Aorta (tissue), 5 donors: ENCODE measurements around the gene ZDHHC11B. TPM values are rescaled to one million over a fixed set of nuclear protein-coding genes. Genes with fewer than 3 reads are reported as not detected.
A peak's percentile ranks its signal among the peaks of the same experiment; 100 is the strongest.
"Not testable (repeated sequence)": the region's sequence is repeated elsewhere in the genome, so short reads cannot be mapped to it uniquely, and the experiment has no call there.

Experiments
- ATAC-seq: fragments of 200-7000 bp; cut with Tn5 transposase; one replicate; pipeline ENCODE4 v1.9.1; 2022; ENCODE audit warnings: moderate library complexity; ENCODE audit not compliant: low FRiP score
- DNase-seq, 2 donors: peaks; one replicate each; pipeline ENCODE4 v3.0.0-alpha.2; 2020
- H3K27ac ChIP-seq, 2 donors: one replicate each; pipeline ENCODE4 v1.5.1; 2013; ENCODE audit warnings: low read length in 2 of 2, mild to moderate bottlenecking in 2 of 2, moderate library complexity in 2 of 2, control low read depth in 1 of 2, inconsistent platforms in 1 of 2, low read depth in 1 of 2
- H3K27me3 ChIP-seq, 2 donors: one replicate each; pipeline ENCODE4 v1.6.1; 2013; ENCODE audit warnings: control low read depth in 1 of 2, low read length in 1 of 2, mild to moderate bottlenecking in 1 of 2, moderate library complexity in 1 of 2; ENCODE audit not compliant: insufficient read depth in 2 of 2, control insufficient read depth in 1 of 2
- H3K36me3 ChIP-seq, 2 donors: one replicate each; pipeline ENCODE4 v1.6.1; 2013; ENCODE audit warnings: control low read depth in 1 of 2, low read length in 1 of 2, mild to moderate bottlenecking in 1 of 2; ENCODE audit not compliant: insufficient read depth in 2 of 2, control insufficient read depth in 1 of 2
- H3K4me1 ChIP-seq, 2 donors: one replicate each; pipeline ENCODE4 v1.6.1; 2013; ENCODE audit warnings: low read length in 2 of 2, control low read depth in 1 of 2, mild to moderate bottlenecking in 1 of 2, moderate library complexity in 1 of 2; ENCODE audit not compliant: insufficient read depth in 2 of 2, control insufficient read depth in 1 of 2
- H3K4me3 ChIP-seq, 2 donors: one replicate each; pipeline ENCODE4 v1.5.1; 2013; ENCODE audit warnings: low read length in 2 of 2, control low read depth in 1 of 2, mild to moderate bottlenecking in 1 of 2
- H3K9me3 ChIP-seq: one replicate; pipeline ENCODE4 v1.6.1; 2013; ENCODE audit warnings: mild to moderate bottlenecking, low read length; ENCODE audit not compliant: control insufficient read depth
- WGBS, 2 donors: extraction: QIAGEN DNeasy Blood & Tissue Kit; methylation state at CpG; one replicate each; pipeline ENCODE4 v1.1.7; 2013; 5-methylcytosine and 5-hydroxymethylcytosine counted together
- intact Hi-C, 2 donors: fragments of 100-400 bp; cut with DNase I; formaldehyde crosslinking; loops; one replicate each; pipeline versions ENCODE4 v1.14.2 to v1.15.0; 2022
- polyA plus RNA-seq, 2 donors: library from polyadenylated mRNA; stranded (reverse); fragments of 200-250 nt; gene quantifications; one replicate each; pipeline ENCODE4 v1.2.3, GENCODE V29; 2013
- total RNA-seq, 2 donors: library from RNA; stranded (reverse); fragmentation: NEBNext Ultra II Directional; extraction: Animal tissue kit (Norgen Biotek cat#: 25700); gene quantifications; one replicate each; pipeline ENCODE4 v1.2.1, GENCODE V29; 2021
- donor health status: healthy with polysubstance abuse.
- donor health status: Bipolar disorder and iron deficiency.
- donor health status: DM: no; HTN: no; CAD: no.
- donor health status: DM: no; HTN: no; CAD: no.
- donor health status: DM: yes; HTN: yes; CAD: no.

ZDHHC11B gene
- total and polyA plus RNA-seq, 4 donors = 2.0 to 17.7 (median 5.2) TPM

DNA sequence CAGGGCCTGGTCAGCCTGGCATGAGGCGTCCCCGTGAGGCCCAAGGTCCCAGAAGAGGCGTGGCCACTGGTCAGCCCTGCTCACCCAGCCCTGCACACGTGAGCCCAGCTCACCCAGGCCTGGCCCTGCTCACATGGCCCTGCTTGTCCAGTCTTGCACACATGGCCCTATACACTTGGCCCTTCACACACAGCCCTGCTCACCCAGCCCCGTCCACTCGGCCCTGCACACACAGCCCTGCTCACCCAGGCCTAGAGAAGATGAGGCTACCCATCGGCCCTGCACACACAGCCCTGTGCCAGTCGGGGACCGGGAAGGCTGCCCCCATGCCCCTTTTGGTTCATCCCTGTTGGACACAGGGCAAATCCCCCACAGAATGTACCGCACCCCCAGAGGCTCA, 28.4 kb downstream of the ZDHHC11B start:
- intact Hi-C loops = loop anchor here (2.0 kb wide), 1 partner anchor 91 kb away; no protein-coding TSS in a partner anchor
- H3K4me3 ChIP-seq = no peak overlapping the region
- no peaks in the 10 kb centered on the region for H3K36me3 ChIP-seq
- 92 to 93% methylated on average over 8 to 10 of the region's 10 CpGs for WGBS, 2 donors
- no peaks in the 10 kb centered on the region for H3K27me3 ChIP-seq
- ATAC-seq = no peak
- no peak overlapping the region for H3K27ac ChIP-seq
- no peaks in the 10 kb centered on the region for H3K9me3 ChIP-seq
- peak; percentile 41 to 82 for DNase-seq
- no peaks in the 10 kb centered on the region for H3K4me1 ChIP-seq

DNA sequence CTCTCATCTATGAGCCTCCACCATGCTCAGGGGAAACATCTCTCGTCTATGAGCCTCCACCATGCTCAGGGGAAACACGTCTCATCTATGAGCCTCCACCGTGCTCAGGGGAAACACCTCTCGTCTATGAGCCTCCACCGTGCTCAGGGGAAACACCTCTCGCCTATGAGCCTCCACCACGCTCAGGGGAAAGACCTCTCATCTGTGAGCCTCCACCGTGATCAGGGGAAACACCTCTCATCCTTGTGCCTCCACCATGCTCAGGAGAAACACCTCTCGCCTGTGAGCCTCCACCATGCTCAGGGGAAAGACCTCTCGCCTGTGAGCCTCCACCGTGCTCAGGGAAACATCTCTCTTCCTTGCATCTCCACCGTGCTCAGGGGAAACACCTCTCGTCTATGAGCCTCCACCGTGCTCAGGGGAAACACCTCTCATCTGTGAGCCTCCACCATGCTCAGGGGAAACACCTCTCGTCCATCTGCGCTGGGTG, 30.3 kb downstream of the ZDHHC11B start:
- DNase-seq = peak; percentile 4 to 64
- intact Hi-C loops = not testable (repeated sequence)

GRCh38 chr5:753567-754142, 30.9 kb downstream of the ZDHHC11B start:
- H3K9me3 ChIP-seq, ATAC-seq, H3K4me3 ChIP-seq, H3K4me1 ChIP-seq, H3K27ac ChIP-seq, H3K36me3 ChIP-seq, H3K27me3 ChIP-seq, intact Hi-C loops: not testable (repeated sequence)
- WGBS, 2 donors = 80 to 84% methylated on average over 14 to 16 of the region's 19 CpGs
- peak; percentile 21 to 67 for DNase-seq

More for the DNA sequence above, 30.3 kb downstream of the ZDHHC11B start:
- H3K4me3 ChIP-seq, H3K36me3 ChIP-seq, H3K9me3 ChIP-seq, ATAC-seq, H3K27me3 ChIP-seq, H3K27ac ChIP-seq, H3K4me1 ChIP-seq: not testable (repeated sequence)
- WGBS, 2 donors = 63 to 88% methylated on average over 15 to 16 of the region's 16 CpGs

GRCh38 chr5:752532-753115, 31.9 kb downstream of the ZDHHC11B start:
- ATAC-seq, H3K27me3 ChIP-seq, H3K9me3 ChIP-seq, H3K36me3 ChIP-seq, H3K4me3 ChIP-seq, H3K4me1 ChIP-seq, intact Hi-C loops, H3K27ac ChIP-seq: not testable (repeated sequence)
- peak in 1 of 2 donors; percentile 60 for DNase-seq
- 70 to 76% methylated on average over 13 to 14 of the region's 20 CpGs for WGBS, 2 donors

DNA sequence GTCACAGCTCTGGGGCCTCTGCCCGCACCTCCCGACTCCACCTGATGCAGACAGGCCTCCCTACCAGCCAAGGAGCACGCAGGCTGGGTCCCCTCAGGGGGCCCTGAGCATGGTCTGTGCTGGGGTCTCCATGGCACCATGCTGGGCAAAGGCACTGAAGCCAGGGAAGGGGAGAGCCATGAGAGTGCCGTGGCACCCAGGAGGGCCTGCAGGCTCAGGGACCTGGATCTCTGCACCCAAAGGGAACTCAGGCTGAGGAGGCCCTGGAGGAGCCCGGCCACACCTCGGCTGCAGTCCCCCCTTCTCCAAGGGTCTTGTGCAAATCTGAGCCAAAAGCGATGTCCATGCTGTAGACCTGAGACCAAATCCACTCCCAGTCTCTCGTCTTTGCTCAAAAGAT, 32.5 kb downstream of the ZDHHC11B start:
- H3K9me3 ChIP-seq, ATAC-seq, H3K4me1 ChIP-seq, H3K27me3 ChIP-seq, H3K27ac ChIP-seq, H3K4me3 ChIP-seq, H3K36me3 ChIP-seq, intact Hi-C loops: not testable (repeated sequence)
- WGBS, 2 donors = 93 to 95% methylated on average over 4 to 5 of the region's 8 CpGs
- DNase-seq = peak in 1 of 2 donors; percentile 45

DNA sequence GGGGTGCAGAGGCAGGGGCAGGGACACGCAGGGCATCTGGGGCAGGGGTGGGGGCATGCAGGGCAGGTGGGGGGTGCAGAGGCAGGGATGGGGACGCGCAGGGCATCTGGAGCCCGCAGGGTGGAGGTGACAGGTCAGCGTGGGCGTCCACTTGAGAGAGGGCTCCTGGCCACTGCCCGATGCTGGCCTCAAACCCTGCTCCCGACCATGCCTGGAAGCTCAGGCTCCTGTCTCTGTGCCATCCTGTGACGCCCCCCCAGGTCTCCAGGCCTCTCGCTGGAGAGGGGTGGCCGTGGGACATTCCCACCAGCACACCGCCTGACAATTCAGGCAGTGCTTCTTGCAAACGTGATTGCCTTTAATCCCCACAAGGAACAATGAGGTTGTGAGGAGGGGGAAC, 33.0 kb downstream of the ZDHHC11B start:
- DNase-seq = peak; percentile 28 to 48
- no peaks in the 10 kb centered on the region for H3K9me3 ChIP-seq
- ATAC-seq = no peak
- no peaks in the 10 kb centered on the region for H3K27me3 ChIP-seq
- no peaks in the 10 kb centered on the region for H3K4me1 ChIP-seq
- intact Hi-C loops = no loop called here
- no peaks in the 10 kb centered on the region for H3K36me3 ChIP-seq
- no peak overlapping the region for H3K4me3 ChIP-seq
- WGBS, 2 donors = 69 to 86% methylated on average over 2 to 11 of the region's 13 CpGs
- H3K27ac ChIP-seq = no peak overlapping the region

- ATAC-seq, H3K36me3 ChIP-seq, H3K4me1 ChIP-seq, H3K4me3 ChIP-seq, H3K9me3 ChIP-seq, H3K27me3 ChIP-seq, H3K27ac ChIP-seq, intact Hi-C loops: not testable (repeated sequence)
- peak; percentile 19 to 76 for DNase-seq
- 80 to 90% methylated on average over 8 to 15 of the region's 19 CpGs for WGBS, 2 donors
Measured at GRCh38 chr5:750226-750625, 34.3 kb downstream of the ZDHHC11B start.

- Histone ChIP-seq H3K4me1 (no peaks in the 10 kb centered on the region), H3K27me3 (no peaks in the 10 kb centered on the region), H3K9me3 (no peaks in the 10 kb centered on the region), H3K36me3 (no peaks in the 10 kb centered on the region), H3K27ac (no peak overlapping the region), H3K4me3 (no peak overlapping the region)
- no peak for ATAC-seq
- peak in 1 of 2 donors; percentile 73 for DNase-seq
- WGBS, 2 donors = 88 to 92% methylated on average over 13 to 14 of the region's 14 CpGs
- intact Hi-C loops = no loop called here
Measured at GRCh38 chr5:749101-749670, 35.3 kb downstream of the ZDHHC11B start.
